AG04450 (cell line): ENCODE results near the gene SMYD4. TPM values are rescaled to one million over a fixed set of nuclear protein-coding genes. Genes with fewer than 3 reads are reported as not detected.

ENCODE experiments used
- CTCF ChIA-PET: fragments of 300-600, 350-600 bp; formaldehyde crosslinking; extraction: SDS; loops from one replicate; lab custom pipeline; 2022; ENCODE audit warnings: antibody characterized with exemption, inconsistent platforms; lab: Charles Lee
- POLR2A ChIA-PET: fragments of 350-600 bp; formaldehyde crosslinking; extraction: SDS; loops from one replicate; lab custom pipeline; 2021; ENCODE audit warnings: antibody characterized with exemption, inconsistent platforms; lab: Yijun Ruan, JAX
- DNase-seq: peaks from one replicate; pipeline ENCODE4 v3.0.0-alpha.2; 2011; ENCODE audit warnings: low read depth, low spot score
- H3K27ac ChIP-seq: one replicate; pipeline ENCODE4 v1.5.1; 2012; ENCODE audit warnings: low read depth, low read length, control low read depth
- H3K27me3 ChIP-seq: one replicate; pipeline ENCODE4 v1.6.0; 2012; ENCODE audit warnings: low read length; ENCODE audit not compliant: control insufficient read depth, insufficient read depth
- H3K4me3 ChIP-seq: 2 replicates; pipeline ENCODE4 v1.5.1; 2011; ENCODE audit warnings: mild to moderate bottlenecking, low read depth, low read length, control low read depth
- H3K9me3 ChIP-seq: 2 replicates; pipeline ENCODE4 v1.5.1; 2012; ENCODE audit warnings: low read length; ENCODE audit not compliant: control insufficient read depth, insufficient read depth
- polyA plus RNA-seq: library from polyadenylated mRNA; depleted of rRNA; stranded (reverse); fragments of >200 nt; gene quantifications from 2 replicates; pipeline ENCODE4 v1.2.3, GENCODE V29; 2011
- TF ChIP-seq, protein P1 (sequence below): IDR thresholded peaks from 2 replicates; pipeline ENCODE4 v1.5.1; 2011; ENCODE audit warnings: low read depth, low read length, control low read depth, inconsistent platforms

Gene SMYD4
- polyA plus RNA-seq, 1 experiment, result 5.7 TPM

DNA sequence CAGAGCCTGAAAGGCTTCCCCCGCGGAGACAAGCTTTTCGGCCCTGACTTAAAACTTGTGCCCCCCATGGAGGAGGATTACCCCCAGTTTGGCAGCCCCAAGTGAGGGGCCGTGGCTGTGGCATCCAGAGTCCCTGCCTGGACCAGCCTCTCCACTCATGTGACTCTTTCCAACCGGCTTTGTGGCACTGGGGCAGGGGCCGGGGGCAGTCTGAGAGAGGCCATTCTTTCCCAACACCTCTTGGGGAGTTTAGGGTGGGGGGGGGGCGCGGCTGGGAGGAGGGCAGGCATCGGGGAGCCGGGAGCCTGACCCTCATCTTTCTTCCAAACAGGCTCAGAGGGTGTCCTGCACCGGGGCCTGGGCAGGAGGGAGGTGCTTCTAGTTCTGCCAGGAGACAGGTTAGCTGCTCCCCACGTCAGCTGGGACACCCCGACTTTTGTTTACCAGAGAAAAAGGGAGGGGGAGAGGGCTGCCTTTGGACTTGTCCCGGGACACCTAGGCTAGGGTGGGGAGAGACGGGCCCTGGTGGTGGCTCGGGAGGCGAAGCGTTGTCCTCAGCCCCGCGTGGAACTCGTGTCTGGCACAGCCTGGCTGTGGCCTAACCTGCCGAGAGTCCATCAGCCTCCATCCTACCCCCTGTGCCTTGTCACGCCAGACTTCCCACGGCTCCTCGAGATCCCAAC, 75.1 kb downstream of the SMYD4 start:
- TF ChIP-seq, protein P1, sequence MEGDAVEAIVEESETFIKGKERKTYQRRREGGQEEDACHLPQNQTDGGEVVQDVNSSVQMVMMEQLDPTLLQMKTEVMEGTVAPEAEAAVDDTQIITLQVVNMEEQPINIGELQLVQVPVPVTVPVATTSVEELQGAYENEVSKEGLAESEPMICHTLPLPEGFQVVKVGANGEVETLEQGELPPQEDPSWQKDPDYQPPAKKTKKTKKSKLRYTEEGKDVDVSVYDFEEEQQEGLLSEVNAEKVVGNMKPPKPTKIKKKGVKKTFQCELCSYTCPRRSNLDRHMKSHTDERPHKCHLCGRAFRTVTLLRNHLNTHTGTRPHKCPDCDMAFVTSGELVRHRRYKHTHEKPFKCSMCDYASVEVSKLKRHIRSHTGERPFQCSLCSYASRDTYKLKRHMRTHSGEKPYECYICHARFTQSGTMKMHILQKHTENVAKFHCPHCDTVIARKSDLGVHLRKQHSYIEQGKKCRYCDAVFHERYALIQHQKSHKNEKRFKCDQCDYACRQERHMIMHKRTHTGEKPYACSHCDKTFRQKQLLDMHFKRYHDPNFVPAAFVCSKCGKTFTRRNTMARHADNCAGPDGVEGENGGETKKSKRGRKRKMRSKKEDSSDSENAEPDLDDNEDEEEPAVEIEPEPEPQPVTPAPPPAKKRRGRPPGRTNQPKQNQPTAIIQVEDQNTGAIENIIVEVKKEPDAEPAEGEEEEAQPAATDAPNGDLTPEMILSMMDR, result no peak
- no peak overlapping the region for H3K4me3 ChIP-seq
- H3K9me3 ChIP-seq, result no peaks in the 10 kb centered on the region; the same call in 1 of the 2 replicates
- ChIA-PET POLR2A (interaction anchor here (0.6 to 3.0 kb wide), 2 partner anchors 38 to 225 kb away, joined by 3 to 9 read pairs; no protein-coding TSS in a partner anchor), CTCF (no interaction called here)
- H3K27ac ChIP-seq, result no peak overlapping the region
- DNase-seq, result no peak
- peaks cover 4% of the 10 kb centered on the region for H3K27me3 ChIP-seq

DNA sequence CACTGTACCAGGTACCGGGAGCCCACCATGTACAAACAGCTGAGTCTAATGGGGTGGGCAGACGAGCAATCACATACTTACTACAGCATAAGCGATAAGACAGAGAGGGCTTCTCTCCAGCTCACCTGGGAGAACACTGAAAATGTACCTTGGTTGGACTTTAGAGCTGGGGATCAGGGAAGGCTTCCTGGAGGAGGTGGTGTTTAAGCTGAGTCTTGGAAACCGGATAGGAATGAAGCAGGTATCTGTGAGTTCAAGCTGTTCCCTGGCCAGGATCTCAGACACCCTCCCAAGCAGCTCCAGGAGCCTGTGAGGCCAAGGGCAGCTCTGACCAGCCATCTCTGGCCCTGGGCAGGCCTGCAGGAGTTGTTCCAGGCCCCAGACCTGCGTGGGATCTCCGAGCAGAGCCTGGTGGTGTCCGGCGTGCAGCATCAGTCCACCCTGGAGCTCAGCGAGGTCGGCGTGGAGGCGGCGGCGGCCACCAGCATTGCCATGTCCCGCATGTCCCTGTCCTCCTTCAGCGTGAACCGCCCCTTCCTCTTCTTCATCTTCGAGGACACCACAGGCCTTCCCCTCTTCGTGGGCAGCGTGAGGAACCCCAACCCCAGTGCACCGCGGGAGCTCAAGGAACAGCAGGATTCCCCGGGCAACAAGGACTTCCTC, 75.8 kb downstream of the SMYD4 start:
- ChIA-PET CTCF (no interaction called here), POLR2A (interaction anchor here (0.6 to 1.6 kb wide), 2 partner anchors 37 to 226 kb away, joined by 3 to 6 read pairs; no protein-coding TSS in a partner anchor)
- Histone ChIP-seq H3K27ac (no peak overlapping the region), H3K4me3 (no peak overlapping the region), H3K9me3 (peaks cover 1% of the 10 kb centered on the region), H3K27me3 (peaks cover 4% of the 10 kb centered on the region)
- TF ChIP-seq, protein P1, result no peak
- DNase-seq, result no peak

DNA sequence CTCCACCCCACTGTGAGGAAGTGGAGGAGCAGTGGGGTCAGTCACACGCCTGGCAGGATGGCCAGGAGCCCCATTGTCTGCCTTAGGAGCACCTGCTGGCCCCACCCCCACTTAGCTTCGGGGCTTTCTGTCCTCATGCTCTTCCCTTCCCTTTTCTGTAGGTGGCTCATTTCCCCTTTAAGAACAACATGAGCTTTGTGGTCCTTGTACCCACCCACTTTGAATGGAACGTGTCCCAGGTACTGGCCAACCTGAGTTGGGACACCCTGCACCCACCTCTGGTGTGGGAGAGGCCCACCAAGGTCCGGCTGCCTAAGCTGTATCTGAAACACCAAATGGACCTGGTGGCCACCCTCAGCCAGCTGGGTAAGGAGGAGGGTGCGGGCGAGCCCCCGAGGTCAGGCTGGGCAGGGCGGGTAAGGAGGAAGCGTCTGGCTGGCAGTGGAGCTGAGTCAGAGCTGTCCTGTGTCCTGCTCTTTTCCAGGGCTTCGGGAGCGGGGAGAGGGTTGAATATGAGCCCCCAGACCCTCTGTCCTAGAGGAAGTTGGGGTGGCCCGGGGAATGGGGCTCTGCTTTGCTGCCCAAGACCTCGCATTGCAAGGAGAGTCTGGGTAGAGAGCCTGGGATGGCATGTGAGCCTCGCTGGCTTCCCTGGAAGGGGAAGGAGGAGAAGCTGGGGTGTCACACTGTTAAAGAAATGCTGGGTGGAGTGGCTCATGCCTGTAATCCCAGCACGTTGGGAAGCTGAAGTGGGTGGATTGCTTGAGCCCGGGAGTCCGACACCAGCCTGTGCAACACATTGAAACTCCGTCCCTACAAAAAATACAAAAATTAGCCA, 77.1 kb downstream of the SMYD4 start:
- TF ChIP-seq, protein P1, result no peak
- Histone ChIP-seq H3K4me3 (no peak overlapping the region), H3K27ac (no peak overlapping the region), H3K27me3 (peaks cover 7% of the 10 kb centered on the region), H3K9me3 (peaks cover 14% of the 10 kb centered on the region)
- DNase-seq, result no peak
- ChIA-PET CTCF (no interaction called here), POLR2A (interaction anchor here (0.5 to 1.6 kb wide), 2 partner anchors 36 to 70 kb away, joined by 6 to 10 read pairs; no protein-coding TSS in a partner anchor)

DNA sequence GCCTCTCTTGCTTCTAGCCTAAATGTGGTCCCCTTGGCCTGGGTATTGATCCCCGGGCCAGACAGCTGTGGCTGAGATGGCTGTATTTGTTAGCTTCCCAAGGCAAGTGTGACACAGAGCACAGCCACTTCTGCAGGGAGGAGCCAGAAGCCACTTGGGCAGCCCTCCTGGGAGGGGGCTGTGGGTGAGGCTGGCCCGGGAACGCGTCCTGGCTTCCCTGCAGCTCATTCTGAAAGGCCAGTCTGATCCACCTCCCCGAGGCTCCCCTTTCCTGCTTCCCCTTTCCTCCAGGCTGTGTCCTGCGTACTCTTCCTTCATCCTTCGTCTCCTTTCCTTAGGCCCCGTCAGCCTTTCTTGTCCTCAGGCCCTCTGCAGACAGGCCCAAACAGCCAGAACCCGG, 79.1 kb downstream of the SMYD4 start:
- POLR2A ChIA-PET, result no interaction called here
- TF ChIP-seq, protein P1, result no peak
- no peak overlapping the region for H3K4me3 ChIP-seq
- CTCF ChIA-PET, result no interaction called here
- H3K27me3 ChIP-seq, result peaks cover 7% of the 10 kb centered on the region
- H3K9me3 ChIP-seq, result peaks cover 25% of the 10 kb centered on the region
- no peak for DNase-seq
- no peak overlapping the region for H3K27ac ChIP-seq
